Activated gamma-delta T cell treated with Interleukin-2 at 50 U/mL for 16 hours (primary cell): Measurements from ENCODE around the gene SPTBN4.
"Not testable (repeated sequence)": the region's sequence is repeated elsewhere in the genome, so short reads cannot be mapped to it uniquely, and the experiment has no call there.

Experiments
- DNase-seq: peaks from one replicate; pipeline ENCODE4 v3.0.0-alpha.2; 2020

The SPTBN4 gene

GRCh38 chr19:40510526-40511115 is 43.8 kb downstream of the SPTBN4 start:
- no peak for DNase-seq

DNA sequence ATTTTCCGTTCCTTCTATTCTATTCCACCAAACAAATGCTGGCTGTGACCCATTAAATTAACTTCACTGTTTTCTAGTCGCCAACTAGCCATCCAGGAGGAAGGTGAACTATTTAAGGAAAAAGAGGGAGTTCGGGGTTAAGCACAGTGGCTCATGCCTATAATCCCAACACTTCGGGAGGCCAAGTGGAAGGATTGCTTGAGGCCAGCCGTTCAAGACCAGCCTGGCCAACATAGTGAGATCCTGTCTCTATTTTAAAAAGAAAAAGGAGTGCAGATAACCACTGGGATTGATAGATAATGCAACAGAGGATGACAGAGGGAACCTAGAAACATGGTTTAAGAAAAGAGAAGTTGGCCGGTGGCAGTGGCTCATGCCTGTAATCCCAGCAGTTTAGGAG is 44.7 kb downstream of the SPTBN4 start:
- DNase-seq, result no peak

DNA sequence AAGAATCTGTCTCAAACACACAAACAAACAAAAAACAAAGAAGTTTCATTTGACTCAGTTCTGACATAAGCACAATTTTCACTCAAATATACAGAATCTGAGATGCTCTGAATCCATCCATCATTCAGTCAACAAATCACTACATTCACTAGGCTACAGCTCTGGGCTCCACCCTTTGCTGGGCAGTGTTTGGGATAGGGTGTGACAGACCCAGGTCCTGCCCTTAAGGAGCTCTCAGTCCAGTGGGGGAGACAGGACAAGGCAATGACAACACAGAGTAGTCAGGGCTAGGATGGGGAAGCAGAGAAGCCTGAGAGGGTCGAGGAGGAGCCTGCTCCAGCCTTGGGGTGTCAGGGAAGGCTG is 45.3 kb downstream of the SPTBN4 start:
- DNase-seq, result no peak

DNA sequence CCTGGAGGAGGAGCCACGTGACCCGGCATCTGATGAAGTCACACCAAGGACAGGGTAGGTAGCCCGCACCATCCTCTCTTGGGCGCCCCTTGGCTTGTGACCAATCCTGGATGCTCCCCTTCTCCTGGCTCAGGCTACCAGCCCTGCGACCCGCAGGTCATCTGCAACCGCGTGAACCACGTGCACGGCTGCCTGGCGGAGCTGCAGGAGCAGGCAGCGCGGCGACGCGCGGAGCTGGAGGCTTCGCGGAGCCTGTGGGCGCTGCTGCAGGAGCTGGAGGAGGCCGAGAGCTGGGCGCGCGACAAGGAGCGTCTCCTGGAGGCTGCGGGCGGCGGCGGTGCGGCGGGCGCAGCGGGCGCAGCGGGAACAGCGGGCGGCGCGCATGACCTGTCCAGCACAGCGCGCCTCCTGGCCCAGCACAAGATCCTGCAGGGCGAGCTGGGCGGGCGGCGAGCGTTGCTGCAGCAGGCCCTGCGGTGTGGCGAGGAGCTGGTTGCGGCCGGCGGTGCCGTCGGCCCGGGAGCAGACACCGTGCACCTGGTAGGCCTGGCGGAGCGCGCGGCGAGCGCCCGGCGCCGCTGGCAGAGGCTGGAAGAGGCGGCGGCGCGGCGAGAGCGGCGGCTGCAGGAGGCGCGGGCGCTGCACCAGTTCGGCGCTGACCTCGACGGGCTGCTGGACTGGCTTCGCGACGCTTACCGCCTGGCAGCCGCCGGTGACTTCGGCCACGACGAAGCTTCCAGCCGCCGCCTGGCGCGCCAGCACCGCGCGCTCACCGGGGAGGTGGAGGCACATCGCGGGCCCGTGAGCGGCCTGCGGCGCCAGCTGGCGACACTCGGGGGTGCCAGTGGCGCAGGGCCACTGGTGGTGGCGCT is 45.9 kb downstream of the SPTBN4 start:
- DNase-seq, result no peak

DNA sequence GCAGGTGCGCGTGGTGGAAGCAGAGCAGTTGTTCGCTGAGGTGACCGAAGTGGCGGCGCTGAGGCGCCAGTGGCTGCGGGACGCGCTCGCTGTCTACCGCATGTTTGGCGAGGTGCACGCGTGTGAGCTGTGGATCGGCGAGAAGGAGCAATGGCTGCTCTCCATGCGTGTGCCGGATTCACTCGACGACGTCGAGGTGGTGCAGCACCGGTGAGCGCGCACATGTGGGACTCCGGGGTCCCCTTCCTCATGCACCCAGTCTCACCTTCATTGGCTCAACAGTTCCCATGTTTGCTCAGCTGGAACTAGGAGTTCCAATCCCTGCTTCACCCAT is 46.5 kb downstream of the SPTBN4 start:
- no peak for DNase-seq

DNA sequence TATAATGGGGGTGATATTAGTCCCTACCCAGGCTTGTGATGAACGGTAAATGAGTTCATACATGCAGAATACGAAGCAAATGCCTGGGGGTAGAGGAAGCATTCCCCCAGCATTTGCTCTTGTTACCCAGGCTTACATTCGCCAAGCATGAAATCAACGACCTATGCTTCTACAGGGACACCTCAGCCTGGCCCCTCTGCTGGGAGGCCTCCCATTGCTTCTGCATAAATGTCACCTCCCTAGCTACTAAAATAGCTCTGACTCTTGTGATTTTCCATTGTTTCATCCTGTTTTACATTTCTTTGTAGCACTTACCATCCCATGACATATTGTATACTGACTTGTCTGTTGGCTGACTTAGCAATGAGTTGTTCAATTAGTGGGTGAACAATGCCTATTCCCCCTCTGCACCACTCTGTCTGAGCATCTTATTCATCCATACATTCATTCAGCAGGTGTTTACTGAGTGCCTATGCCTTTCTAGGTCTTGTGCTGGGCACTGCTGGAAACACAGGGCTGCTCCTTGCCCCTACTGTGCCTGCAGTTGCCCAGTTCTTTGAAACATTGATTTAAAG is 47.0 kb downstream of the SPTBN4 start:
- no peak for DNase-seq

DNA sequence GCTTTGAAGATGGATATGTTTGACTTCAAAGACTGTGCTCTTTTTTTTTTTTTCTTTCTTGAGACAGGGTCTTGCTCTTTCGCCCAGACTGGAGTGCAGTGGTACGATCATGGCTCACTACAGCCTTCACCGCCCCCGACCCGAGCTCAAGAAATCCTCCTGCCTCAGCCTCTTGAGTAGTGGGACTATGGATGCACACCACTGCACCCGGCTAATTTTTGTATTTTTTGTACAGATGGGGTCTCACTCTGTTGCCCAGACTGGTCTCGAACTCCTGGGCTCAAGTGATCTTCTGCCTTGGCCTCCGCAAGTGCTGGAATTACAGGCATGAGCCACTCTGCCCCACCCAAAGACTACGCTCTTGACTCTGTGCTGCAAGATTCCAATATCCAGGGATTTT is 50.4 kb downstream of the SPTBN4 start:
- DNase-seq, result no peak

DNA sequence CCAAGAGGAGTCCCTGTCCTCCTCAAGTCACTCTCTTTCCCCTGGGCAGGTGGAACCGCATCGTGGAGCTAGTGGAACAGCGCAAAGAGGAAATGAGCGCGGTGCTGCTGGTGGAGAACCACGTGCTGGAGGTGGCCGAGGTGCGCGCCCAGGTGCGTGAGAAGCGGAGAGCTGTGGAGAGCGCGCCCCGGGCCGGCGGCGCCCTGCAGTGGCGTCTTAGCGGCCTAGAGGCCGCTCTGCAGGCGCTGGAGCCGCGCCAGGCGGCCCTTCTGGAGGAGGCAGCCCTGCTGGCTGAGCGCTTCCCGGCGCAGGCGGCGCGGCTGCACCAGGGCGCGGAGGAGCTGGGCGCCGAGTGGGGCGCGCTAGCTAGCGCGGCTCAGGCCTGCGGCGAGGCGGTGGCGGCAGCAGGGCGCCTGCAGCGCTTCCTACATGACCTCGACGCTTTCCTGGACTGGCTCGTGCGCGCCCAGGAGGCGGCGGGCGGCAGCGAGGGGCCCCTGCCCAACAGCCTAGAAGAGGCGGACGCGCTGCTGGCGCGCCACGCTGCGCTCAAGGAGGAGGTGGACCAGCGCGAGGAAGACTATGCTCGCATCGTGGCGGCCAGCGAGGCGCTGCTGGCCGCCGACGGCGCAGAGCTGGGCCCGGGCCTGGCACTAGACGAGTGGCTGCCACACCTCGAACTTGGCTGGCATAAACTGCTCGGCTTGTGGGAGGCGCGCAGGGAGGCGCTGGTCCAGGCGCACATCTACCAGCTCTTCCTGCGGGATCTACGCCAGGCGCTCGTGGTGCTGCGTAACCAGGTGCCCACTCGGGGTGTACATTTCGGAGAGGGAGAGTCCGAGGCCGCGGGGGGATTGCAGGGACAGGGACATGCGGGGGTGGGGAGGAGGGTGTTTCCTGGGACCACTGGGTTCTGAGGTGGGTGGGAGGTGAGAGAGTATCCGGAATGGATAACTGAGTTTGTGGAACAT is 52.8 kb downstream of the SPTBN4 start:
- no peak for DNase-seq

- no peak for DNase-seq
Measured at GRCh38 chr19:40521276-40521675, 54.5 kb downstream of the SPTBN4 start.

- not testable (repeated sequence) for DNase-seq
Measured at GRCh38 chr19:40521900-40522299, 55.1 kb downstream of the SPTBN4 start.

GRCh38 chr19:40523322-40524047 is 56.7 kb downstream of the SPTBN4 start:
- DNase-seq, result no peak

- no peak for DNase-seq
Measured at GRCh38 chr19:40524133-40524549, 57.3 kb downstream of the SPTBN4 start.

DNA sequence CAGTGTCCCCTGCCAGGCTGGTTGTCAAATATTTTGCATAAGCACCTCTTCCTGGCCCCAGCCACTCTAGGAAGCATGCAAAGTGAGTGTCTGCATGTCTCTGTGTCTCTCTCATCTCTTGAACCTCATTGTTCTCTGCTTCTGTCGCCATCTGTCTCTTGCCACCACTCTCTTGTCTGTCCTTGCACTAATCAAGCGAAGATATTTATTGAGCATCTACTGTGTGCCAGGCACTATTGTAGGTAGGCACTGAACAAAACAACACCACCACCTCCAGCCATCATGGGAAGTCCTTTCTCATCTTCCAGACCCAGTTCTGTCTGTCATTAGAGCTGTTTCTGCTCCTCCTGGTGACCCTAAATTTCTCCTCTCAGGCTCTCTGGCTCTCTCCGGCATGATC is 57.9 kb downstream of the SPTBN4 start:
- DNase-seq, result no peak

GRCh38 chr19:40525234-40526051 is 58.6 kb downstream of the SPTBN4 start:
- DNase-seq, result no peak

DNA sequence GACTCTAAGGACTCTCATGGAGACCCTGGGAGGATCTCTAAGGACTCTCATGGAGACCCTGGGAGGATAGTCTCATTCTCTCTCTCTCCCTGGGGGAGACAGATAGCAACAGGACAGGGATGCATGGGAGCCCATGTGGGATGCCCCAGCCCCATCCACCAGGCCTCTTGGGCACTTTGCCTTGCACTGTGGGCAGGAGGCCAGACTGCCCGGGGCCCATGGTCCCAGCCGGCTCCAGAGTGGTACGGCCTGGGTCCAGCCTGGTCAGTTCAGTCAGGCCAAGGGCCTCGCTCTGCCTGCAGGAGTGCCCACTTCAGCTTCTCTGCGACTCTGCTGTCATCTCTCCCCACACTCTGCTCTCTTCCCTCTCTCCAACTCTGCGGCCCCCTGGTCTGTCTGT is 61.3 kb downstream of the SPTBN4 start:
- no peak for DNase-seq

DNA sequence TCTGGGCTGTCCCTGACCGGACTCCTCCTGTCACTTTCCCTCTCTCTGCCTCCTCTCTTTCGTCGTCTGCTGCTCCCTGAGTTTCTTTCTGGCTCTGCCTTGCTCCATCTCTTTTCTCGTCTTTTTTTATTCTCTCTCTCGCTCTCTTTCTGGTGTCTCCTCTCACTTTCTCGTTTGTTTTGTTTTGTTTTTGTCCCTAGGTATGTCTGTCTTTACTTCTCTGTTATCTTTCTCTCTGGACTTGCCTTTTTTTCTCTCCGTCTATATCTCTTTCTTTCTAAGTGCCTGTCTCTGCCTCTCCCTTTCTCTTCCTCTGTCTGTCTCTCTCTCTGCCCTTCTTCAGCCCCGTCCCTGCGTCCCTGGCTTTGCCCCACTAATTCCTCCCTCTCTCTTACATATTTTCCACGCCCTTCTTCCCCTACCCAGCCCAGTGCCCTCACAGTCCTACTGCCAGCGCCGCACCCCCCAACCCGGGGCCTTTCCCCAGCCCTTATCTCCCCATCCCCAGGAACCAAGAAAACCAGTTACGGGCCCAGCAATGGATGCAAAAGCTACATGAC is 61.8 kb downstream of the SPTBN4 start:
- no peak for DNase-seq

GRCh38 chr19:40529093-40529954 is 62.5 kb downstream of the SPTBN4 start:
- peak; percentile 85 for DNase-seq

- DNase-seq, result no peak
Measured at GRCh38 chr19:40530091-40530901, 63.5 kb downstream of the SPTBN4 start.

GRCh38 chr19:40533508-40533907 is 66.7 kb downstream of the SPTBN4 start:
- DNase-seq, result no peak
